Mesenchymal stem cell (in vitro differentiated cells and primary cell): ENCODE measurements around the gene ELOVL3.
A peak's percentile ranks its signal among the peaks of the same experiment; 100 is the strongest.
"Not testable (repeated sequence)": the region's sequence is repeated elsewhere in the genome, so short reads cannot be mapped to it uniquely, and the experiment has no call there.

Experiments
- DNase-seq: peaks from one replicate; pipeline ENCODE4 v3.0.0-alpha.2; 2013
- H2AFZ ChIP-seq: one replicate; pipeline ENCODE4 v1.6.1; 2013; ENCODE audit warnings: low read depth, mild to moderate bottlenecking, control low read depth, inconsistent platforms, low read length, moderate library complexity
- H2AK5ac ChIP-seq: 2 replicates; pipeline ENCODE4 v1.6.1; 2013; ENCODE audit warnings: low read length, moderate library complexity, mild to moderate bottlenecking, inconsistent platforms; ENCODE audit not compliant: severe bottlenecking
- H2BK120ac ChIP-seq: one replicate; pipeline ENCODE4 v1.6.1; 2013; ENCODE audit warnings: low read depth, mild to moderate bottlenecking, inconsistent platforms, low read length, moderate library complexity
- H2BK12ac ChIP-seq, 2 experiments: one replicate each; pipeline ENCODE4 v1.6.1; 2013; ENCODE audit warnings: inconsistent platforms in 2 of 2, low read length in 2 of 2, mild to moderate bottlenecking in 2 of 2, moderate library complexity in 2 of 2, control low read depth in 1 of 2
- H2BK15ac ChIP-seq: one replicate; pipeline ENCODE4 v1.6.1; 2013; ENCODE audit warnings: mild to moderate bottlenecking, low read depth, inconsistent platforms; ENCODE audit not compliant: poor library complexity, severe bottlenecking
- H2BK5ac ChIP-seq: 2 replicates; pipeline ENCODE4 v1.6.1; 2013; ENCODE audit warnings: low read depth, mild to moderate bottlenecking, low read length, control low read depth, inconsistent platforms; ENCODE audit not compliant: poor library complexity, severe bottlenecking
- H3K14ac ChIP-seq, 2 experiments: one replicate each; pipeline ENCODE4 v1.6.1; 2013; ENCODE audit warnings: inconsistent platforms in 2 of 2, low read length in 2 of 2, control low read depth in 1 of 2, mild to moderate bottlenecking in 1 of 2, moderate library complexity in 1 of 2
- H3K18ac ChIP-seq, 2 experiments: one replicate each; pipeline ENCODE4 v1.6.1; 2013; ENCODE audit warnings: inconsistent platforms in 2 of 2, low read length in 2 of 2, control low read depth in 1 of 2, low read depth in 1 of 2, mild to moderate bottlenecking in 1 of 2
- H3K23ac ChIP-seq, 2 experiments: one replicate each; pipeline ENCODE4 v1.6.1; 2013; ENCODE audit warnings: inconsistent platforms in 2 of 2, low read length in 2 of 2, mild to moderate bottlenecking in 2 of 2, moderate library complexity in 2 of 2, control low read depth in 1 of 2
- H3K27ac ChIP-seq: 2 replicates; pipeline ENCODE4 v1.5.1; 2013; ENCODE audit warnings: mild to moderate bottlenecking, moderate library complexity, low read length, control low read depth, inconsistent platforms; ENCODE audit not compliant: poor library complexity, severe bottlenecking
- H3K27me3 ChIP-seq, 2 experiments: 2 replicates each; pipeline versions ENCODE4 v1.6.1 to v1.7.0; 2013; ENCODE audit warnings: low read length in 2 of 2, mild to moderate bottlenecking in 2 of 2, moderate library complexity in 2 of 2, control low read depth in 1 of 2, inconsistent platforms in 1 of 2; ENCODE audit not compliant: control insufficient read depth in 1 of 2, insufficient read depth in 1 of 2
- H3K36me3 ChIP-seq, 2 experiments: 2 replicates each; pipeline versions ENCODE4 v1.6.1 to v1.7.0; 2013; ENCODE audit warnings: low read length in 2 of 2, control low read depth in 1 of 2, inconsistent platforms in 1 of 2, low read depth in 1 of 2, mild to moderate bottlenecking in 1 of 2; ENCODE audit not compliant: insufficient read depth in 2 of 2, control insufficient read depth in 1 of 2
- H3K4ac ChIP-seq, 2 experiments: one replicate each; pipeline ENCODE4 v1.6.1; 2013; ENCODE audit warnings: inconsistent platforms in 2 of 2, low read length in 2 of 2, mild to moderate bottlenecking in 2 of 2, moderate library complexity in 2 of 2, control low read depth in 1 of 2, low read depth in 1 of 2
- H3K4me1 ChIP-seq: 2 replicates; pipeline ENCODE4 v1.6.1; 2013; ENCODE audit warnings: low read depth, low read length, control low read depth; ENCODE audit not compliant: control insufficient read depth, insufficient read depth
- H3K4me2 ChIP-seq: 2 replicates; pipeline ENCODE4 v1.6.1; 2013; ENCODE audit warnings: low read length, mild to moderate bottlenecking, inconsistent platforms; ENCODE audit not compliant: poor library complexity, severe bottlenecking
- H3K4me3 ChIP-seq, 2 experiments: 2 replicates each; pipeline versions ENCODE4 v1.5.1 to v1.7.0; 2013; ENCODE audit warnings: low read length in 2 of 2, mild to moderate bottlenecking in 2 of 2, control low read depth in 1 of 2, low read depth in 1 of 2; ENCODE audit not compliant: insufficient read depth in 1 of 2
- H3K79me1 ChIP-seq: replicated peaks from 2 replicates; pipeline ENCODE4 v1.6.1; 2013; ENCODE audit warnings: mild to moderate bottlenecking, control low read depth, low read length, inconsistent platforms; ENCODE audit not compliant: poor library complexity, severe bottlenecking
- H3K9ac ChIP-seq: 2 replicates; pipeline ENCODE4 v1.7.0; 2013; ENCODE audit warnings: mild to moderate bottlenecking, low read length, moderate library complexity
- H3K9me3 ChIP-seq: 2 replicates; pipeline ENCODE4 v1.7.0; 2013; ENCODE audit warnings: mild to moderate bottlenecking, low read length; ENCODE audit not compliant: control insufficient read depth
- H4K8ac ChIP-seq: one replicate; pipeline ENCODE4 v1.6.1; 2013; ENCODE audit warnings: inconsistent platforms, mild to moderate bottlenecking, low read length, moderate library complexity
- H4K91ac ChIP-seq: one replicate; pipeline ENCODE4 v1.6.1; 2013; ENCODE audit warnings: mild to moderate bottlenecking, low read length, inconsistent platforms
- WGBS: methylation state at CpG from one replicate; pipeline ENCODE4 v1.1.7; 2013; ENCODE audit warnings: mixed read lengths; 5-methylcytosine and 5-hydroxymethylcytosine counted together

The ELOVL3 gene

DNA sequence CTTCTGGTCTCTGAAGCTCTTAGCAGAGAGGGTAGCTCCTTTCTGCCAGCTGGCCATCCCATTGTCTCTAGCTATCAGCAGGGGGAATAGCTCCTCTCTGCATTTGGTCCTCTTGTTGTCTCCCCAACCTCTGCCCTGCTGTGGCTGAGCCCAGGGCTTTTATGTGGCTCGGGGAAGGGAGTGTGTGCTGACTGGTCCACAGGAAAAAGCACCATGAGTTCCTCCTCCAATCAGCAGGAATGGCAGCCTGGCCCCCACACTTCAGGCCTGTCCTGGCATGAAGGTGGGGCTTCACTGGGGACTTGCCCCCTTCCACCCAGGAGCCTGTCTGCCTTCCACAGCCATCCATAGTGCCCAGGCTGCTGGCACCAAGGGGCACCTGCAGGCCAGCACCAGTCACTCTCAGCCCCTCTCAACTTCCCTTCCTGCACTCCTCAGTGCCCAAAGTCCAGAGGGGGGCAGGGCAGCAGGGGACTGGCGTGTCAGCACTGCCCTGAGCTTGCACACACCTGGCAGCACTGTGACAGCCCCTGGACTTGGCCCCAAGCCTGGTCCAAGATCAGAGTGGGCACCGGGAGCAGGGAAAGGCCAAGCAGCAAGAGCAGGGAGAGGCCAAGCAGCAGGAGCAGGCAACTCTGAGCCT lies 37.7 kb upstream of the ELOVL3 start:
- Histone ChIP-seq H2BK120ac (no peak overlapping the region), H2BK12ac (no peak overlapping the region), H3K14ac (no peak overlapping the region), H4K91ac (no peak overlapping the region), H3K23ac (no peak overlapping the region), H3K4me2 (no peak overlapping the region), H3K18ac (no peak overlapping the region), H3K9ac (no peak overlapping the region), H2AK5ac (no peak overlapping the region), H3K4ac (no peak overlapping the region), H3K4me3 (no peak overlapping the region), H2AFZ (no peak overlapping the region), H3K27me3 (no peaks in the 10 kb centered on the region), H3K27ac (no peak overlapping the region), H2BK5ac (no peak overlapping the region), H4K8ac (no peak overlapping the region), H2BK15ac (no peak overlapping the region), H3K9me3 (peaks cover 20% of the 10 kb centered on the region), H3K36me3 (no peaks in the 10 kb centered on the region), H3K4me1 (no peaks in the 10 kb centered on the region), H3K79me1 (no peaks in the 10 kb centered on the region)
- 57% methylated on average over 3 of the region's 3 CpGs for WGBS
- DNase-seq = no peak

- 76% methylated on average over 6 of the region's 7 CpGs for WGBS
- H2AK5ac ChIP-seq = not testable (repeated sequence)
Measured at GRCh38 chr10:102188941-102189898, 36.9 kb upstream of the ELOVL3 start.

GRCh38 chr10:102191956-102192355 lies 34.1 kb upstream of the ELOVL3 start:
- H2BK5ac ChIP-seq = no peak overlapping the region
- H2AFZ ChIP-seq = no peak overlapping the region
- H3K14ac ChIP-seq = no peak overlapping the region
- H3K18ac ChIP-seq = no peak overlapping the region
- H4K91ac ChIP-seq = no peak overlapping the region
- H3K4me2 ChIP-seq = no peak overlapping the region
- DNase-seq = no peak
- H3K4me1 ChIP-seq = no peaks in the 10 kb centered on the region
- no peak overlapping the region for H3K23ac ChIP-seq
- no peak overlapping the region for H3K4ac ChIP-seq
- peaks cover 16% of the 10 kb centered on the region for H3K9me3 ChIP-seq
- no peak overlapping the region for H3K9ac ChIP-seq
- H4K8ac ChIP-seq = no peak overlapping the region
- no peak overlapping the region for H2AK5ac ChIP-seq
- H3K79me1 ChIP-seq = no peaks in the 10 kb centered on the region
- no peak overlapping the region for H2BK15ac ChIP-seq
- no peak overlapping the region for H2BK12ac ChIP-seq
- H3K36me3 ChIP-seq = no peaks in the 10 kb centered on the region
- H3K27me3 ChIP-seq = peaks cover 0 to 5% of the 10 kb centered on the region in 2 experiments
- H2BK120ac ChIP-seq = no peak overlapping the region
- no peak overlapping the region for H3K27ac ChIP-seq
- 71% methylated on average over 7 of the region's 7 CpGs for WGBS
- no peak overlapping the region for H3K4me3 ChIP-seq

More at GRCh38 chr10:102188941-102189898, 36.9 kb upstream of the ELOVL3 start:
- H3K18ac ChIP-seq, H2BK12ac ChIP-seq, H3K4me1 ChIP-seq, H3K36me3 ChIP-seq, H3K23ac ChIP-seq, H2BK15ac ChIP-seq, H3K27me3 ChIP-seq, H2AFZ ChIP-seq, H3K14ac ChIP-seq, H3K79me1 ChIP-seq, H4K8ac ChIP-seq, H3K4me2 ChIP-seq, H4K91ac ChIP-seq, H2BK5ac ChIP-seq, H2BK120ac ChIP-seq, H3K27ac ChIP-seq, H3K4ac ChIP-seq: not testable (repeated sequence)
- Histone ChIP-seq H3K4me3 (peak overlapping the region in 1 of 2 experiments; percentile 38), H3K9me3 (peaks cover 20% of the 10 kb centered on the region), H3K9ac (peak overlapping the region; percentile 59)
- peak; percentile 29 for DNase-seq

DNA sequence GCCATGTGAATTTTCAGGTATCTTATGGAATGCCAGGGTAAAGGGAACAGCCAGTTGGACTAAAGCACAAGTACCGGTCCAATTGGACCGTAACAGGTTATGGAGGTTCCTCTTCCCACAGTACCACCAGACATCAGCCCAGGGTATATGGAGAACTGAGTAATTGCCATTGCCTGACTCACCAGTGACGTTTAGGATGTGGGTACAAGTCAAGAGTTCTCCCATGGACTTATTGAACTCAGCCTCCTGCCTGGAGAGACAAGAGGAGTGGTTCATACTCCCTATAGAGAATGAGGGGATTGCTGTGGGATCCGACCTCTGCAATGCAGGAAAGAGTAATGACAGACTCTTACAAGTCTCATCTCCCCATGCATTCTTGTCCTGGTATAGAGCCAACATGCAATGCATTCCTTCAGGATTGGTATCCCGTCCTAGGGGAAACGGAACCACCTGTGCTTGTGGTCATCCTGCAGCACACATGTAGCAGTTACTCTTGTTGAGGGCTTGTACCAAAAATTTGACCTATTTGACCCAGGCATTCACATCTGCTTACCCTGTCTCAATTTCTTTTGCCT lies 30.7 kb upstream of the ELOVL3 start:
- 74% methylated on average over 6 of the region's 6 CpGs for WGBS

More for the DNA sequence above, 30.7 kb upstream of the ELOVL3 start:
- H2BK15ac ChIP-seq = no peak overlapping the region
- H2AK5ac ChIP-seq = no peak overlapping the region
- H3K4me2 ChIP-seq = no peak overlapping the region
- H3K9me3 ChIP-seq = peaks cover 16% of the 10 kb centered on the region
- H4K91ac ChIP-seq = no peak overlapping the region
- H3K4me3 ChIP-seq = no peak overlapping the region
- no peak overlapping the region for H2AFZ ChIP-seq
- H3K4me1 ChIP-seq = no peaks in the 10 kb centered on the region
- H2BK120ac ChIP-seq = no peak overlapping the region
- H3K27ac ChIP-seq = no peak overlapping the region
- H2BK12ac ChIP-seq = no peak overlapping the region
- no peak for DNase-seq
- H3K14ac ChIP-seq = no peak overlapping the region
- H3K36me3 ChIP-seq = no peaks in the 10 kb centered on the region
- no peaks in the 10 kb centered on the region for H3K79me1 ChIP-seq
- H3K9ac ChIP-seq = no peak overlapping the region
- no peak overlapping the region for H3K4ac ChIP-seq
- H4K8ac ChIP-seq = no peak overlapping the region
- H3K27me3 ChIP-seq = peaks cover 6 to 11% of the 10 kb centered on the region in 2 experiments
- H2BK5ac ChIP-seq = no peak overlapping the region
- no peak overlapping the region for H3K18ac ChIP-seq
- no peak overlapping the region for H3K23ac ChIP-seq
